Astrocyte (in vitro differentiated cells and primary cell): ENCODE data around the gene ITK. TPM values are rescaled to one million over a fixed set of nuclear protein-coding genes. Genes with fewer than 3 reads are reported as not detected.

Source experiments
- DNase-seq: peaks from one replicate; pipeline ENCODE4 v3.0.0-alpha.2; 2010; ENCODE audit warnings: low read depth
- FAIRE-seq: peaks from 2 replicates; lab custom pipeline; 2011; peaks lifted over from hg19 to GRCh38; lab: Jason Lieb, UNC
- H2AFZ ChIP-seq: 2 replicates; pipeline ENCODE4 v1.6.0; 2012; ENCODE audit warnings: low read depth, low read length, inconsistent platforms
- H3K27ac ChIP-seq: 2 replicates; pipeline ENCODE4 v1.5.1; 2011; ENCODE audit warnings: low read depth, low read length, inconsistent platforms
- H3K27me3 ChIP-seq: 2 replicates; pipeline ENCODE4 v1.6.0; 2011; ENCODE audit warnings: low read length, inconsistent platforms; ENCODE audit not compliant: insufficient read depth
- H3K36me3 ChIP-seq: 2 replicates; pipeline ENCODE4 v1.5.1; 2011; ENCODE audit warnings: low read length, inconsistent platforms; ENCODE audit not compliant: insufficient read depth
- H3K4me1 ChIP-seq: 2 replicates; pipeline ENCODE4 v1.5.1; 2011; ENCODE audit warnings: low read length, inconsistent platforms; ENCODE audit not compliant: insufficient read depth
- H3K4me2 ChIP-seq: 2 replicates; pipeline ENCODE4 v1.6.0; 2012; ENCODE audit warnings: low read length, inconsistent platforms
- H3K4me3 ChIP-seq: 2 replicates; pipeline ENCODE4 v1.5.1; 2011; ENCODE audit warnings: low read depth, mild to moderate bottlenecking, low read length, inconsistent platforms; ENCODE audit not compliant: insufficient read depth
- H3K79me2 ChIP-seq: 2 replicates; pipeline ENCODE4 v1.6.0; 2012; ENCODE audit warnings: mild to moderate bottlenecking, low read length, inconsistent platforms; ENCODE audit not compliant: insufficient read depth
- H3K9ac ChIP-seq: 2 replicates; pipeline ENCODE4 v1.6.0; 2012; ENCODE audit warnings: mild to moderate bottlenecking, low read length, inconsistent platforms
- H3K9me3 ChIP-seq: 2 replicates; pipeline ENCODE4 v1.5.1; 2012; ENCODE audit warnings: low read depth, mild to moderate bottlenecking, low read length, inconsistent platforms; ENCODE audit not compliant: insufficient read depth
- H4K20me1 ChIP-seq: 2 replicates; pipeline ENCODE4 v1.6.0; 2012; ENCODE audit warnings: low read length, inconsistent platforms; ENCODE audit not compliant: insufficient read depth
- H3K27ac Mint-ChIP-seq: one replicate; pipeline ENCODE4 v1.8.0; 2021; ENCODE audit warnings: mild to moderate bottlenecking, mixed read lengths; ENCODE audit not compliant: unreplicated experiment
- H3K27me3 Mint-ChIP-seq: one replicate; pipeline ENCODE4 v1.8.0; 2021; ENCODE audit warnings: low read depth, mixed read lengths; ENCODE audit not compliant: unreplicated experiment
- H3K36me3 Mint-ChIP-seq: one replicate; pipeline ENCODE4 v1.8.0; 2021; ENCODE audit warnings: low read depth, mixed read lengths; ENCODE audit not compliant: unreplicated experiment
- H3K4me1 Mint-ChIP-seq: one replicate; pipeline ENCODE4 v1.8.0; 2021; ENCODE audit warnings: low read depth, mixed read lengths; ENCODE audit not compliant: unreplicated experiment
- H3K4me3 Mint-ChIP-seq: one replicate; pipeline ENCODE4 v1.8.0; 2021; ENCODE audit warnings: mild to moderate bottlenecking, moderate library complexity, mixed read lengths; ENCODE audit not compliant: unreplicated experiment
- H3K9me3 Mint-ChIP-seq: one replicate; pipeline ENCODE4 v1.8.0; 2021; ENCODE audit warnings: mild to moderate bottlenecking, mixed read lengths; ENCODE audit not compliant: unreplicated experiment
- EZH2 ChIP-seq: IDR thresholded peaks from 2 replicates; pipeline ENCODE4 v1.6.1; 2012; ENCODE audit warnings: mild to moderate bottlenecking, low read length, inconsistent platforms; ENCODE audit not compliant: insufficient read depth
- total RNA-seq: library from RNA; stranded (reverse); gene quantifications from 2 replicates; pipeline ENCODE4 v1.2.1, GENCODE V29; 2021
- TF ChIP-seq, protein P1 (sequence below): IDR thresholded peaks from 2 replicates; pipeline ENCODE4 v1.5.1; 2011; ENCODE audit warnings: low read depth, mild to moderate bottlenecking, inconsistent platforms, low read length, moderate library complexity; ENCODE audit not compliant: insufficient read depth

ITK gene
- total RNA-seq, 1 donor from 2014 or later, result 0.48 TPM

GRCh38 chr5:157280927-157281326, 100.3 kb downstream of the ITK start:
- H3K36me3 Mint-ChIP-seq, result no peaks in the 10 kb centered on the region
- H3K27me3 ChIP-seq, result no peaks in the 10 kb centered on the region
- no peaks in the 10 kb centered on the region for H3K9me3 ChIP-seq
- no peak overlapping the region for H2AFZ ChIP-seq
- no peak overlapping the region for H3K4me3 ChIP-seq
- H3K27ac ChIP-seq, result no peak overlapping the region
- H4K20me1 ChIP-seq, result peaks cover 3% of the 10 kb centered on the region
- no peaks in the 10 kb centered on the region for H3K79me2 ChIP-seq
- DNase-seq, result peak; percentile 54
- peaks cover 7% of the 10 kb centered on the region for H3K4me1 Mint-ChIP-seq
- peak; percentile 45 for FAIRE-seq
- no peak overlapping the region for H3K4me3 Mint-ChIP-seq
- peak overlapping the region; percentile 50 for H3K27ac Mint-ChIP-seq
- no peak for TF ChIP-seq EZH2
- TF ChIP-seq, protein P1, sequence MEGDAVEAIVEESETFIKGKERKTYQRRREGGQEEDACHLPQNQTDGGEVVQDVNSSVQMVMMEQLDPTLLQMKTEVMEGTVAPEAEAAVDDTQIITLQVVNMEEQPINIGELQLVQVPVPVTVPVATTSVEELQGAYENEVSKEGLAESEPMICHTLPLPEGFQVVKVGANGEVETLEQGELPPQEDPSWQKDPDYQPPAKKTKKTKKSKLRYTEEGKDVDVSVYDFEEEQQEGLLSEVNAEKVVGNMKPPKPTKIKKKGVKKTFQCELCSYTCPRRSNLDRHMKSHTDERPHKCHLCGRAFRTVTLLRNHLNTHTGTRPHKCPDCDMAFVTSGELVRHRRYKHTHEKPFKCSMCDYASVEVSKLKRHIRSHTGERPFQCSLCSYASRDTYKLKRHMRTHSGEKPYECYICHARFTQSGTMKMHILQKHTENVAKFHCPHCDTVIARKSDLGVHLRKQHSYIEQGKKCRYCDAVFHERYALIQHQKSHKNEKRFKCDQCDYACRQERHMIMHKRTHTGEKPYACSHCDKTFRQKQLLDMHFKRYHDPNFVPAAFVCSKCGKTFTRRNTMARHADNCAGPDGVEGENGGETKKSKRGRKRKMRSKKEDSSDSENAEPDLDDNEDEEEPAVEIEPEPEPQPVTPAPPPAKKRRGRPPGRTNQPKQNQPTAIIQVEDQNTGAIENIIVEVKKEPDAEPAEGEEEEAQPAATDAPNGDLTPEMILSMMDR, result no peak
- H3K9me3 Mint-ChIP-seq, result peaks cover 7% of the 10 kb centered on the region
- H3K36me3 ChIP-seq, result no peaks in the 10 kb centered on the region
- peaks cover 4% of the 10 kb centered on the region for H3K4me1 ChIP-seq
- no peak overlapping the region for H3K9ac ChIP-seq
- peak overlapping the region; percentile 56 for H3K4me2 ChIP-seq
- no peaks in the 10 kb centered on the region for H3K27me3 Mint-ChIP-seq

DNA sequence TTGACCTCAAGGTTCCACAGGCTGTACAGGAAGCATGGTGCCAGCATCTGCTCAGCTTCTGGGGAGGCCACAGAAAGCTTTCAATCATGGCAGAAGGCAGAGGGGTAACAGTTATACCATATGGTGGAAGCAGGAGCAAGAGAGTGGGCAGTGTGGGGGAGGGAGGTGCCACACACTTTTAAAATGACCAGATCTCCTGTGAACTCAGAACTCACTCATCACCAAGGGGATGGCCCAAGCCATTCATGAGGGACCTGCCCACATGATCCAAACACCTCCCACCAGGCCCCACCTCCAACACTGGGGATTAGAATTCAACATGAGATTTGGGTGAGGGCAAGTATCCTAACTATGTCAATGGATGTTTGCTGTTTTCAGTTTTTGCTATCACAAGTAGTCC, 101.5 kb downstream of the ITK start:
- Mint-ChIP-seq H3K36me3 (peaks cover under 1% of the 10 kb centered on the region), H3K9me3 (peaks cover 7% of the 10 kb centered on the region), H3K4me3 (no peak overlapping the region), H3K4me1 (peaks cover 7% of the 10 kb centered on the region), H3K27ac (no peak overlapping the region), H3K27me3 (no peaks in the 10 kb centered on the region)
- DNase-seq (no peak), FAIRE-seq (no peak)
- Histone ChIP-seq H2AFZ (no peak overlapping the region), H3K79me2 (no peaks in the 10 kb centered on the region), H3K27me3 (no peaks in the 10 kb centered on the region), H3K27ac (no peak overlapping the region), H3K9ac (no peak overlapping the region), H3K4me1 (peaks cover 4% of the 10 kb centered on the region), H3K9me3 (no peaks in the 10 kb centered on the region), H3K4me2 (no peak overlapping the region), H3K36me3 (no peaks in the 10 kb centered on the region), H3K4me3 (no peak overlapping the region), H4K20me1 (peaks cover 3% of the 10 kb centered on the region)
- TF ChIP-seq, protein P1, result no peak
- TF ChIP-seq EZH2, result no peak

GRCh38 chr5:157283434-157283833, 102.8 kb downstream of the ITK start:
- no peaks in the 10 kb centered on the region for H4K20me1 ChIP-seq
- H3K4me3 Mint-ChIP-seq, result no peak overlapping the region
- H3K27ac Mint-ChIP-seq, result no peak overlapping the region
- peaks cover 7% of the 10 kb centered on the region for H3K4me1 Mint-ChIP-seq
- no peak overlapping the region for H3K4me3 ChIP-seq
- no peak overlapping the region for H3K9ac ChIP-seq
- H3K4me2 ChIP-seq, result no peak overlapping the region
- no peaks in the 10 kb centered on the region for H3K27me3 Mint-ChIP-seq
- no peaks in the 10 kb centered on the region for H3K79me2 ChIP-seq
- TF ChIP-seq, protein P1, result no peak
- no peak for TF ChIP-seq EZH2
- FAIRE-seq (no peak), DNase-seq (no peak)
- no peak overlapping the region for H2AFZ ChIP-seq
- H3K36me3 Mint-ChIP-seq, result peaks cover 10% of the 10 kb centered on the region
- no peaks in the 10 kb centered on the region for H3K9me3 ChIP-seq
- H3K9me3 Mint-ChIP-seq, result peaks cover 7% of the 10 kb centered on the region
- H3K4me1 ChIP-seq, result peaks cover 4% of the 10 kb centered on the region
- H3K36me3 ChIP-seq, result no peaks in the 10 kb centered on the region
- H3K27me3 ChIP-seq, result no peaks in the 10 kb centered on the region
- H3K27ac ChIP-seq, result no peak overlapping the region
